GM19023 (cell line): Measurements from ENCODE around the gene YBEY.
A peak's percentile ranks its signal among the peaks of the same experiment; 100 is the strongest.
"Not testable (repeated sequence)": the region's sequence is repeated elsewhere in the genome, so short reads cannot be mapped to it uniquely, and the experiment has no call there.

ENCODE experiments used
- ATAC-seq: cut with Tn5 transposase; IDR thresholded peaks from one replicate; pipeline ENCODE4 v1.9.1; 2021; ENCODE audit warnings: mild to moderate bottlenecking, moderate library complexity; ENCODE audit not compliant: unreplicated experiment

The YBEY gene

DNA sequence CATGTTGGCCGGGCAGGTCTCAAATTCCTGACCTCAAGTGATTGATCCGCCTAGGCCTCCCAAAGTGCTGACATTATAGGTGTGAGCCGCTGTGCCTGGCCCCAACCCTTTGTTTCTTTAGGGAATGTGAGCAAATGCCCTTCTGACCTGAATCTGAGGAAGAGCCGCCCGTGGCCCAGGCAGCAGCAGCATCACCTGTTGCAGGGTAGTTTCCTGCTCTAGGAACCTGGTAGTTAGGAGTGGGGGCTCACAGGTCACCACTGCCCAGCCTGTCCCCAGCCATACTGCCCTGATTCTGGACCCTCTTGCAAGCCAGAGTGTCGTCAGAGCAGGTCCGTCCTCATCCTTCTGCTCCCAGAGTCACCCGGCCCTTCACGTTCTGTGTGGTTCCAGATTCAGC is 13.0 kb downstream of the YBEY start:
- ATAC-seq: no peak

- ATAC-seq: no peak
Observed at GRCh38 chr21:46301759-46302158, 15.6 kb downstream of the YBEY start.

DNA sequence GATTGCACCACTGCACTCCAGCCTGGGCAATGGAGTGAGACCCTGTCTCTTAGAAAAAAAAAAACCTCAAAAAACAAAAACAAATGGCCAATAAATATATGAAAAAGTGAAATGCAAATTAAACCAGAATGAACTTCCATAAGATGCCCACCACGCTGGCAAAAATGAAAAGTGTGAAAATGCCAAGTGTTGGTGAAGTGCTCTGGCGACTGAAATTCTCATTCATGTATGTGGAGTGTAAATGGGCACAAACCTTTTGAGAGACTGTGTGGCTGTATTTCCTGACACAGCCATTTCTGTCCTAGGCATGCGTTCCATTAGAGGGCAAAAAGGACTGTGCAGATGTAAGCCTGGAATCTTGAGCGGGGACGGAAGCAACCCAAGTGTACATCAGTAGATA is 18.3 kb downstream of the YBEY start:
- no peak for ATAC-seq

DNA sequence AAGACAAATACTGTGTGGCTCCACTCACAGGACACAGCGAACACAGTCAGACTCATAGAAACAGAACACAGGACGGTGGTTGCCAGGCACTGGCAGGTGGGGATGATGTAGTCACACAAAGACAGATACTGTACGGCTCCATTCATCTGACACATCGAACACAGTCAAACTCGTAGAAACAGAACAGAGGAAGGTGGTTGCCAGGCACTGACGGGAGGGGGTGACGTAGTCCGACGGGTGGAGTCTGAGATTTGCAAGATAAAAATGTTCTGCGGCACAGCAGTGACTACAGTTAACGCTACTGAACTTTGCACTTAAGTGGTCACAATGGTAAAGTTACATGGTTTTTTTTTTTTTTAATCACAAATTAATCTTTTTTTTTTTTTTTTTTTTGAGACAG is 18.8 kb downstream of the YBEY start:
- no peak for ATAC-seq

DNA sequence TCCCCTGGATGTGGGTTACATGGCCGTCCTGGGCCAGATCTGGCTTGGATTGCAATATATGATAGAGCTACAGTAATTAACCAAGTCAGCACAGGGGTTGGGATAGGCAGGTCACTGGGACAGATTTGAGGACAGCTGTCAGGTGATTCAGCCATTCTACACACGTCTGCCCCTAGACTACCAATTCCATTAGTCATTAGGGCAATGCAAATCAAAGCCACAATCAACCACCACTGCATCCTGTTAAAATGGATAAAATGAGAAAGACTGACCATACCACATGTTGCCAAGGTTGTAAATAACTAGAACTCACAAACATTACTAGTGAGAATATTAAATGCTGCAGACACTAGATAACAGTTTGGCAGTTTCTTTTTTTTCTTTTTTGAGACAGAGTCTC is 21.5 kb downstream of the YBEY start:
- ATAC-seq: no peak

DNA sequence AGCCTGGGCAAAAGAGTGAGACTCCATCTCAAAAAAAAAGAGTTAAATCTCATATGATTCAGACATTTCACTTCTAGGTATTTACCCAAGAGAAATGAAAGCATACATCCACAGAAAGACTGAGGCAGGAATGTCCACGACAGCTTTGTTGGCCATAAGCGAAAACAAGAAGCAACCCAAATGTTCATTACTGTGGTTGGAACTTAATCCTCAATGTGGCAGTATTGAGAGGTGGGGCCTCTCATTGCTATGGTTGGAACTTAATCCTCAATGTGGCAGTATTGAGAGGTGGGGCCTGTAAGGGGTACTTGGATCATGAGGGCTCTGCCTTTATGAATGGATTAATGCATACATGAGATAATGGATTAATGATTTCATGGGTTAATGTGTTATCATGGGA is 22.3 kb downstream of the YBEY start:
- ATAC-seq: no peak

GRCh38 chr21:46310260-46310659 is 24.1 kb downstream of the YBEY start:
- not testable (repeated sequence) for ATAC-seq

GRCh38 chr21:46311568-46311967 is 25.4 kb downstream of the YBEY start:
- ATAC-seq: no peak

- ATAC-seq: no peak
Observed at GRCh38 chr21:46312949-46313348, 26.8 kb downstream of the YBEY start.

DNA sequence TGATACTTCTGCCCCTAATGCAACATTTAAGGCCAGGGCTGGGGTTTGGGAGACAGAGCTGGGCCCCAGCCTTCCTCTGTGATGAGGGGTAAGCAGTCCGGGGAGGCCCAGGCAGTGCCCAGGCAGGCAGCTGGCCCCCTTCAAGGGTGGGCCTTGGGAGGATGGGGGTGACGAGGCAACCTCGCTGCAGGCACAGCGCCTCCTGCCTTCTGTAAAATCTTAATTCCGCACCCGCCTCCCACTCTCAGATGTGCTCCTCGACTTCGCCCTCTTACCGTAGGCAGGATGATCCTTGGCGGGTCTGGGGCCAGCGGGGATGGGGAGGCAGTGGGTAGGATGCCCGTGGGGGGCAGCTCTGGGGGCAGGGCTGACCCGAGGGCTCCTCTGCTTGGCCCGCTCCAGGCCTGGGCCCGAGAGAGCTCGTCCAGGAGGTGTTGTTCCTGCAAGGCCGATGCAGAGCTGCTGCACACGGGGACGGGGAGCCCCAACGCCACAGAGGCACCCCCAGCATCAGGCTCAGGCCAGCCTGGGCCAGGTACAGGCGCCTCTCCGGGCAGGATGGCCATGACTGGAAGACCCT is 28.4 kb downstream of the YBEY start:
- ATAC-seq: no peak

- no peak for ATAC-seq
Observed at GRCh38 chr21:46316708-46317324, 30.7 kb downstream of the YBEY start.

- no peak for ATAC-seq
Observed at GRCh38 chr21:46317710-46318463, 31.7 kb downstream of the YBEY start.

DNA sequence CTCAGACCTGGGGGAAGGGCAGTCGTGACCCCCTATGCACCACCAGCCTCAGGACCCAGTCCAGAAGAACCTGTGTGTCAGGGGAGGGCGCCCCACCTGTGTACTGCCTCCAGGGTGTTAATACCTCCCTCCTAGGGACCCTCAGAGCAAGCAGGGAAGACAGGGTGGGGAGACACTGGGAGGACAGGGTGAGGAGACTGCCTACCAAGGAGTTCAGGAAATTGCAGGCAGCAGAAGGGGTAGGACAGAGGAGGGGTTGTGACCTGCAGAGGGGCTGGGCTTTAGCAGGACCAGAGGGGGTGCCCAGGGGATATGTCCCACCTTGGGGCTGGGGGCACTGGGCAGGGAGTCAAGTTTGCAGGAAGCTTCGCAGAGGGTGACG is 32.3 kb downstream of the YBEY start:
- ATAC-seq: no peak

- ATAC-seq: no peak
Observed at GRCh38 chr21:46319186-46319585, 33.0 kb downstream of the YBEY start.

GRCh38 chr21:46320331-46320801 is 34.2 kb downstream of the YBEY start:
- ATAC-seq: no peak

- ATAC-seq: no peak
Observed at GRCh38 chr21:46322351-46323226, 36.4 kb downstream of the YBEY start.

GRCh38 chr21:46323227-46323709 is 37.1 kb downstream of the YBEY start:
- peak; percentile 2 for ATAC-seq

- peak; percentile 71 for ATAC-seq
Observed at GRCh38 chr21:46323710-46324389, 37.7 kb downstream of the YBEY start, which contains the start of the genes C21orf58 and PCNT. Gene C21orf58, minus strand, starts transcription at chr21:46323870. Its CDS starts 1,132 bp downstream, at chr21:46322738. Gene PCNT, plus strand, starts transcription at chr21:46324156. Its CDS starts 73 bp downstream, at chr21:46324229.

GRCh38 chr21:46324390-46325072 is 38.4 kb downstream of the YBEY start:
- peak; percentile 68 for ATAC-seq
